T-helper 1 cell treated with Interleukin-12 subunit alpha and Interleukin-12 subunit beta and Interleukin-4 antibody, amounts not matched to agents 30 ng/mL and 1 ng/mL, for 36 hours (primary cell): ENCODE results near the gene NCBP3. TPM values are rescaled to one million over a fixed set of nuclear protein-coding genes. Genes with fewer than 3 reads are reported as not detected.

ENCODE experiments used
- intact Hi-C: fragments of 100-400 bp; cut with micrococcal nuclease; formaldehyde crosslinking; loops from one replicate; pipeline ENCODE4 v1.15.1; 2024
- total RNA-seq: library from RNA; stranded (reverse); gene quantifications from 2 replicates; pipeline ENCODE4 v1.2.3, GENCODE V29; 2022

The NCBP3 gene
- total RNA-seq, 1 donor from 2014 or later: 45.7 TPM

DNA sequence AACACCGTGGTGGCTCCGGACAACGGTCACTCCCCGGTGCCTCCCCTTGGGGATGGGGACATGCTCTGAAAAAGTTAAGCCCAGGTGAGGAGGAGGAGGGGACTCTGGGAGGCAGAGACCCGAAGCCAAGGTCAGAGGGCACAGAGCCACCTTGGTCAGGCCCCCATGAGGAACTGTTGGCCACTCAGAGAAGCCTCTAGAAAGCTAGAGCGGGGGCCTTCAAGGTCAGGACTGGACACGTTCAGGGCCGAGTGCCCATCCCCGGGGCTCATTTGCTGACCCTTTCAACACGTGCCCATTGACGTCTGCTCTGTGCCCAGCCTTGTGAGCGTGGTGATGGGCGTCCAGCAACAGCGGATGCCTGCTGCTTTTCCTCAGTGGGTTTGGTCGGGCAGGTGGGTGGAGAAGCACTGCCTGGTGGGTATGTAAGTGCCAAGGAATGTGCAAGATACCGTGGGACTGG, 84.1 kb downstream of the NCBP3 start:
- intact Hi-C loops: no loop called here

DNA sequence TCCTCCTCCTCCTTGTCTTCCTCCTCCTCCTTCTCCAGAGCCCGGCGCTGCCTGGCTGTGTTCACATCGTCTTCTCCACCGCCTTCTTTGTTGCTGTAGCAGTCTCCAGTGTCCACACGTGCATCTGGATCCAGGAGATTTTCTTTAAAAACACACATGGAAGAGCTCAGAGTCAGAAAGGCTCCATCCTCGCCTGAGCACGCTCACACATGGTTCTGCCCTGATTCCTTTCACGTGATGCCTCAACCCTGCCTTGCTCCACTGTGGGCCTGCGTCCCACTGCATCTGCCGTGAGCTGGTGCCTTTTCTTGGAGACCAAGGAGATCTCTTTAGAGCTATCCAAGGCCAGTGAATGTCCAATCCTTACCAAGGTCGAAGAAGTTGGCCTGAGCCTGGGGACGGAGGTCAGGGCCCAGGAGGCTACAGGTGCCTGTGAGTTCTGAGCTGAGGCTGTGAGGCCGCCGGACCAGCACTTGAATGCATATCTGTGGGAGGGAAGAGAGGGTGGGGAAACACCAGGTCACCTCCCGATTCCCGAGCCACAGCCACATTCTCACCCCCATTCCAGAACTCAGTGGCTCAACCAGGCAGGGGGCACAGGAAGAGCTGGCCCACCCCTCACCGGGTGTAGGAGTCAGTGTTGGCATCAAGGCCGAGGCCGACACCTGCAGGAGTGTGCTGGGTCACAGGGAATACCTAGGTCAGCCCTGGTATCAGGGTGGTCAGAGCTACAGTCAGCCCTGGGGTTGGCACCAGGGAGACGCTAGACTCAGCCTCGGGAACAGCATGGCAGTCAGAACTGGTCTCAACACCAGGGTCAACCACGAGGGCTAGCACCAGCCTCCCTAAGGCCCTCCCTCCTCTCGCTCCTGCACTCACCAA, 84.8 kb downstream of the NCBP3 start:
- intact Hi-C loops: no loop called here

GRCh38 chr17:3759597-3760216, 86.3 kb downstream of the NCBP3 start:
- intact Hi-C loops: no loop called here

- intact Hi-C loops: loop anchor here (1.0 kb wide), 1 partner anchor 10 kb away; no protein-coding TSS in a partner anchor
Observed at GRCh38 chr17:3755335-3756030, 90.6 kb downstream of the NCBP3 start.

DNA sequence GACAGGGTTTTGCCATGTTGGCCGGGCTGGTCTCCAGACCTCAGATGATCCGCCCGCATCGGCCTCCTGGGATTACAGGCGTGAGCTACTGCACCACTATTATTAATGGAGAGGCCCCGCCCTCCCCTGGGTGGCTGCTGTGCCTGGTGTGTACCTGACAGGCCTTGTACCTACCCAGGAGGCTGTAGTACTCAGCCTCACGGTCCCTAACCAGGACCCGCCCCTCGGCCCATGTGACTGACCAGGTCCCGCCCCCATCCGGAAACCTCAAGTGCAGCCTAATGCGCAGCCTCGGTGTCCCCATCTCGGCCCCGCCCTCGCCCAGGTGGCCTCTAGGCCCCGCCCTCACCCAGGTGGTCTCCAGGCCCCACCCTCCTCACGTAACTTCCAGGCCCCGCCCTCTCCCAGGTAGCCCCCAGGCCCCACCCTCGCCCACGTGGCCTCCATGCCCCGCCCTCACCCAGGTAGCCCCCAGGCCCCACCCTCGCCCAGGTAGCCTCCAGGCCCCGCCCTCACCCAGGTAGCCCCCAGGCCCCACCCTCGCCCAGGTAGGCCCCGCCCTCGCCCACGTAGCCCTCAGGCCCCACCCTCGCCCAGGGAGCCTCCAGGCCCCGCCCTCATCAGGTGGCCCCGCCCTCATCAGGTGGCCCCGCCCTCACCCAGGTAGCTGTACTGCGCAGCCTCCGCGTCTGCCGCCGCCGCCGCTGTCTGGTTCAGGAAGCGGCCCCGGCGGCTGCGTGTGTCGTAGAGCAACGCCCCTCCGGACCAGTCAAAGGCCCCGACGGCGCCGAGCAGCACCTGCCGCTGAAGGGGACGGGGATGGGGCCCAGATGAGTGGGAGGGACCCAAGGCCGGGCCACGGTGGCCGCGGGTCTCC, 91.3 kb downstream of the NCBP3 start:
- intact Hi-C loops: loop anchor here (1.0 kb wide), 1 partner anchor 11 kb away; no protein-coding TSS in a partner anchor

GRCh38 chr17:3754066-3754457, 92.0 kb downstream of the NCBP3 start:
- intact Hi-C loops: no loop called here

DNA sequence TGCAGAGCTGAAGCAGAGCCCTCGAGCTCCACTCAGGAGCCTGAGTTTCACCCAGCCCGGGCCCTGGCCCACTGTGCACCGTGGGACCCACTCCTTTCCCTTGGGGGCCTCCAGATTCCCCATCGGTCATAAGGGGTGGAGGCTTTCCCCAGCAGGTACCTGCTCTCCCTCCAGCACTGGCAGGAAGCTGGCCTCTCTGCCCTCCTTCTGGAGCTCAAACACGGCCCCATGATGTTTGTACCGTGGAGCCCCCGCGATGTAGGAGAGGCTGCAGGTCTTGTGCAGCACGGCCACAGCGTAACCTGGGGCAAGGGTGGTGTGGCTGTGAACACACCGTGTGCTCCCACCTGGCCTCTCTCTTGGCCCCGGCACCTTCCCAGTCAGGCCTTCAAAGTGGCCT, 92.4 kb downstream of the NCBP3 start:
- intact Hi-C loops: no loop called here

Other genes starting within 250 kb of the NCBP3 start
- gene TRPV1, start 236.8 kb downstream of the NCBP3 start, total RNA-seq: 7.7 and 9.0 TPM in 2 replicates
- 11.4 and 13.2 TPM in 2 replicates for gene SHPK, start 210.0 kb downstream of the NCBP3 start, total RNA-seq
- gene CTNS, start 209.5 kb downstream of the NCBP3 start, total RNA-seq: 21.3 and 23.9 TPM in 2 replicates
- gene TAX1BP3, start 177.7 kb downstream of the NCBP3 start, total RNA-seq: 28.4 TPM in 2 replicates
- gene EMC6, start 177.4 kb downstream of the NCBP3 start, total RNA-seq: 38.1 and 42.5 TPM in 2 replicates
- 216 and 220 TPM in 2 replicates for gene P2RX5, start 150.1 kb downstream of the NCBP3 start, total RNA-seq
- gene HASPIN, start 122.3 kb downstream of the NCBP3 start, total RNA-seq: 26.8 and 26.9 TPM in 2 replicates
- gene ITGAE, start 45.1 kb downstream of the NCBP3 start, total RNA-seq: 45.7 and 45.9 TPM in 2 replicates
- 3.9 and 4.3 TPM in 2 replicates for gene CAMKK1, start 46.8 kb upstream of the NCBP3 start, total RNA-seq
- gene P2RX1, start 70.2 kb upstream of the NCBP3 start, total RNA-seq: 0.20 and 0.32 TPM in 2 replicates
- 269 and 274 TPM in 2 replicates for gene ATP2A3, start 118.2 kb upstream of the NCBP3 start, total RNA-seq